Heart left ventricle (tissue), 16 donors: ENCODE results near the gene OR4D1. TPM values are rescaled to one million over a fixed set of nuclear protein-coding genes. Genes with fewer than 3 reads are reported as not detected.

Experiments
- ATAC-seq, 4 donors: fragments of 200-7000 bp; cut with Tn5 transposase; one replicate each; pipeline ENCODE4 v1.9.1; 2020 to 2022; ENCODE audit warnings: moderate library complexity in 4 of 4, mild to moderate bottlenecking in 3 of 4, moderate number of reproducible peaks in 1 of 4
- DNase-seq, 5 donors: peaks; one replicate each; pipeline ENCODE4 v3.0.0-alpha.2; 2020
- H3K27ac ChIP-seq, 12 donors: fragments of 200-600 bp; sonication (generic) in 4 of 12; one replicate each; pipeline versions ENCODE4 v1.5.0 to v1.8.0; 2016 to 2022; ENCODE audit warnings: mild to moderate bottlenecking in 2 of 12
- H3K27me3 ChIP-seq, 9 donors: fragments of 200-600 bp; sonication (generic) in 2 of 9; one replicate each; pipeline versions ENCODE4 v1.5.1 to v1.8.0; 2016 to 2022; ENCODE audit warnings: mild to moderate bottlenecking in 3 of 9
- H3K36me3 ChIP-seq, 9 donors: fragments of 200-600 bp; sonication (generic) in 2 of 9; one replicate each; pipeline versions ENCODE4 v1.5.0 to v1.8.0; 2018 to 2022; ENCODE audit warnings: mild to moderate bottlenecking in 2 of 9
- H3K4me1 ChIP-seq, 12 donors: fragments of 200-600 bp; sonication (generic) in 4 of 12; one replicate each; pipeline versions ENCODE4 v1.5.0 to v1.8.0; 2016 to 2022; ENCODE audit warnings: mild to moderate bottlenecking in 3 of 12
- H3K4me3 ChIP-seq, 12 donors: fragments of 200-600 bp; sonication (generic) in 4 of 12; one replicate each; pipeline versions ENCODE4 v1.5.0 to v1.8.0; 2017 to 2022; ENCODE audit warnings: mild to moderate bottlenecking in 9 of 12, moderate library complexity in 4 of 12
- H3K9me3 ChIP-seq, 12 donors: fragments of 200-600 bp; sonication (generic) in 4 of 12; one replicate each; pipeline versions ENCODE4 v1.5.0 to v1.8.0; 2016 to 2022; ENCODE audit warnings: mild to moderate bottlenecking in 1 of 12
- CTCF ChIP-seq, 12 donors: fragments of 200-600 bp; sonication (generic) in 4 of 12; IDR thresholded peaks; one replicate each; pipeline versions ENCODE4 v1.5.0 to v1.8.0; 2018 to 2022; ENCODE audit warnings: antibody characterized with exemption in 12 of 12, mild to moderate bottlenecking in 5 of 12
- POLR2A ChIP-seq, 2 donors: fragments of 450-650 bp; IDR thresholded peaks; one replicate each; pipeline ENCODE4 v1.6.1; 2017; ENCODE audit warnings: antibody characterized with exemption in 2 of 2, mild to moderate bottlenecking in 2 of 2, moderate library complexity in 2 of 2
- WGBS, 4 donors: extraction: QIAGEN DNeasy Blood & Tissue Kit in 2 of 4; methylation state at CpG; one replicate each; pipeline versions ENCODE4 v1.1.5 to v1.1.7; 2013 to 2018; 5-methylcytosine and 5-hydroxymethylcytosine counted together
- intact Hi-C, 10 donors: fragments of 100-400 bp; cut with DNase I; formaldehyde crosslinking; loops; one replicate each; pipeline versions ENCODE4 v1.11.1 to v1.14.2; 2022
- polyA plus RNA-seq, 2 donors: library from polyadenylated mRNA; stranded (reverse); fragments of 200-250 nt; gene quantifications; one replicate each; pipeline ENCODE4 v1.2.3, GENCODE V29; 2013
- total RNA-seq, 9 donors: library from RNA; depleted of rRNA in 2 of 9; stranded (reverse); fragments of >200 nt in 2 of 9; fragmentation: NEBNext Ultra II Directional in 3 of 9; extraction: Animal tissue kit (Norgen Biotek cat#: 25700) in 3 of 9; gene quantifications; one replicate each; pipeline versions ENCODE4 v1.1.0 to v1.2.4, GENCODE V29; 2016 to 2023
- donor health status: ischemic (EF 13 %, LVEDD 7.1; RV severe dilation, severe dysfunction).
- donor health status: healthy with polysubstance abuse.
- donor health status: DM: no; HTN: yes; CAD: no.
- donor health status: DM: no; HTN: no; CAD: no.
- donor health status: ischemic (EF 25% LVEDD 6.9; RV normal size, moderate dysfunction).
- donor health status: ischemic (EF 25% LVEDD 5.7; RV mildly dilated, moderate dysfunction).
- donor health status: healthy.
- donor health status: DM: yes; HTN: yes; CAD: no.
- donor health status: ischemic (EF 35%, LVEDD 5.7; RV mildly dilated, moderate dysfunction).
- donor health status: nonischemic (EF 11% LVEDD 7.7; RV severe dilation, severe dysfunction).
- donor health status: DM: yes; HTN: yes; CAD: no.
- donor health status: PGD.
- donor health status: ischemic (EF 29% LVEDD 5.4; RV normal size, mild dysfunction).
- donor health status: nonischemic (EF 23%, LVEDD 6.1; RV moderate dilation, normal function).

OR4D1 gene
- total and polyA plus RNA-seq, 11 donors = not detected

- 62 to 82% (median 81%) methylated on average over 7 of the region's 7 CpGs for WGBS, 4 donors
Observed at GRCh38 chr17:58202859-58203258, 54.7 kb downstream of the OR4D1 start.

DNA sequence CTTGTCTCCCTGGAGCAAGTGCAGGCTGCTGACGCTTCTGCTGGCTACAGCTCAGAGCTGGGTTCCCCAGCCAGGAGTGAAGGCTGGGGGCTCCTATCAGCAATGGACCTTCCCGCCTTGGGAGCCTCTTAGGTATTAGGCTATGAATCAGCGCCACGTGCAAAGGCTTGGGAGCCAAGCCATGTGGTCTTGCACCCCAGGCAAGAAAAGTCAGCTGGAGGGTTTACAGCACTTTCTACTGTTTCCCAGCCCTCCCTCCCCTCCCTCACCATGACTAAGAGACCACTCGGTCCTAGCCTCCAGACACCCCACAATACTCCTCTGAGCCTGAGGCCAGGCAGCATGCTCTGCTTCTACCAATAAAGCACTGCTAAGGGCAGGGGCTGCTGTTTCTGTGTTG, 56.6 kb downstream of the OR4D1 start:
- H3K4me1 ChIP-seq = no peaks in the 10 kb centered on the region
- H3K36me3 ChIP-seq = peaks cover 0 to 43% (median 31%) of the 10 kb centered on the region in 9 donors
- ATAC-seq (no peak), DNase-seq (no peak)
- no peak overlapping the region for H3K27ac ChIP-seq
- 87 to 100% (median 93%) methylated on average over 4 to 5 of the region's 5 CpGs for WGBS, 4 donors
- intact Hi-C loops = no loop called here
- TF ChIP-seq POLR2A (IDR thresholded peaks at IDR 0.05) = no peak
- no peak for TF ChIP-seq CTCF (IDR thresholded peaks at IDR 0.05)
- H3K9me3 ChIP-seq = no peaks in the 10 kb centered on the region
- H3K4me3 ChIP-seq = no peak overlapping the region
- H3K27me3 ChIP-seq = peaks cover 0 to under 1% (median 0%) of the 10 kb centered on the region in 9 donors

More at GRCh38 chr17:58202859-58203258, 54.7 kb downstream of the OR4D1 start:
- Histone ChIP-seq H3K4me3 (no peak overlapping the region), H3K36me3 (peaks cover 0 to 25% (median 17%) of the 10 kb centered on the region in 9 donors), H3K27ac (no peak overlapping the region), H3K9me3 (no peaks in the 10 kb centered on the region), H3K27me3 (peaks cover 0 to 12% (median 2%) of the 10 kb centered on the region in 9 donors), H3K4me1 (no peaks in the 10 kb centered on the region)
- TF ChIP-seq POLR2A (IDR thresholded peaks at IDR 0.05) = no peak
- TF ChIP-seq CTCF (IDR thresholded peaks at IDR 0.05) = no peak
- no peak for DNase-seq
- intact Hi-C loops = no loop called here
- no peak for ATAC-seq

- intact Hi-C loops = no loop called here
- H3K4me1 ChIP-seq = no peaks in the 10 kb centered on the region
- H3K27ac ChIP-seq = no peak overlapping the region
- ATAC-seq = no peak
- no peak for DNase-seq
- no peaks in the 10 kb centered on the region for H3K9me3 ChIP-seq
- H3K27me3 ChIP-seq = no peaks in the 10 kb centered on the region
- peaks cover 0 to 54% (median 42%) of the 10 kb centered on the region in 9 donors for H3K36me3 ChIP-seq
- no peak overlapping the region for H3K4me3 ChIP-seq
- no peak for TF ChIP-seq CTCF (IDR thresholded peaks at IDR 0.05)
- no peak for TF ChIP-seq POLR2A (IDR thresholded peaks at IDR 0.05)
- WGBS, 4 donors = 87 to 93% (median 91%) methylated on average over 6 to 11 of the region's 11 CpGs
Observed at GRCh38 chr17:58205936-58206335, 57.8 kb downstream of the OR4D1 start.

DNA sequence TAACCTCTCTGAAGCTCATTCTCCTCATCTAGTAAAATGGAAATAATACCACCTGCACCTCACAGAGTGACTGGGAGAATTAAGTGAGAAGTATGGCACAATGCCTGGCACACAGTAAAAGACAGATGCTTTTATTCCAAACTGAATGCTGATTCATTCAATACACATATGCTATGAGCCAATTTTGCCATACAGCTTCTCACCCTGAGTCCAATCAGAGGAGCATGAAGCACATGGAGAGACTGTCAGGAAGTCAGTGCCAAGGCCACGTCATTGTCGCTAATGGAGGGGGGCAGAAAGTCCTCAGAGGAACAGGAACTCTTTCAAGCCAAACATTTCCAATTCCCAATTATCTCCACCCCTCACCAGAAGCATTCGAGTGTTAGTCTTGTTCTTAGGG, 59.3 kb downstream of the OR4D1 start:
- Histone ChIP-seq H3K36me3 (peaks cover 0 to 69% (median 51%) of the 10 kb centered on the region in 9 donors), H3K27ac (no peak overlapping the region), H3K4me3 (no peak overlapping the region), H3K9me3 (no peaks in the 10 kb centered on the region), H3K27me3 (no peaks in the 10 kb centered on the region), H3K4me1 (no peaks in the 10 kb centered on the region)
- 78 to 100% (median 86%) methylated on average over 3 of the region's 3 CpGs for WGBS, 4 donors
- ATAC-seq (no peak), DNase-seq (no peak)
- TF ChIP-seq POLR2A (IDR thresholded peaks at IDR 0.05) (no peak), CTCF (IDR thresholded peaks at IDR 0.05) (no peak)
- intact Hi-C loops = no loop called here
